B cell (primary cell): ENCODE results near the gene LRFN5. TPM values are rescaled to one million over a fixed set of nuclear protein-coding genes. Genes with fewer than 3 reads are reported as not detected.

ENCODE experiments used
- ATAC-seq: fragments of 200-7000 bp; cut with Tn5 transposase; one replicate; pipeline ENCODE4 v1.10.0; 2021; ENCODE audit warnings: low read depth, mild to moderate bottlenecking, moderate number of reproducible peaks, moderate library complexity
- CTCF ChIA-PET: fragments of 350-600 bp; sonication (Branson Sonifier 250); formaldehyde crosslinking; loops from one replicate; lab custom pipeline; 2021; ENCODE audit warnings: antibody characterized with exemption, inconsistent platforms; lab: Charles Lee
- POLR2A ChIA-PET: fragments of 350-600 bp; sonication (Branson Sonifier 250); formaldehyde crosslinking; loops from one replicate; lab custom pipeline; 2021; ENCODE audit warnings: antibody characterized with exemption; lab: Charles Lee
- DNase-seq: peaks from one replicate; pipeline ENCODE4 v3.0.0; 2013
- H2AFZ ChIP-seq: 2 replicates; pipeline ENCODE4 v1.6.1; 2012; ENCODE audit warnings: mild to moderate bottlenecking, low read depth, low read length; ENCODE audit not compliant: insufficient read depth, poor library complexity, severe bottlenecking
- H3K27ac ChIP-seq, 2 donors: 1 replicate in 1 of 2; 2 replicates in 1 of 2; pipeline ENCODE4 v1.5.1; 2012 to 2013; ENCODE audit warnings: low read length in 2 of 2, mild to moderate bottlenecking in 2 of 2, moderate library complexity in 1 of 2
- H3K27me3 ChIP-seq, 4 experiments: fragments of 200-600 bp in 1 of 4; sonication (generic) in 1 of 4; replicated peaks in 1 of 4; 1 replicate in 2 of 4; 2 replicates in 2 of 4; pipeline versions ENCODE4 v1.6.1 to v1.7.0; 2013 to 2016; ENCODE audit warnings: low read length in 3 of 4, mild to moderate bottlenecking in 2 of 4, mixed read lengths in 1 of 4, moderate library complexity in 1 of 4; ENCODE audit not compliant: insufficient read depth in 4 of 4, control insufficient read depth in 3 of 4; ENCODE audit errors: control extremely low read depth in 1 of 4
- H3K36me3 ChIP-seq, 2 experiments: replicated peaks in 1 of 2; 1 replicate in 1 of 2; 2 replicates in 1 of 2; pipeline versions ENCODE4 v1.6.1 to v1.7.1; 2013; ENCODE audit warnings: low read length in 1 of 2; ENCODE audit not compliant: insufficient read depth in 2 of 2, control insufficient read depth in 1 of 2; ENCODE audit errors: control extremely low read depth in 1 of 2, extremely low read depth in 1 of 2
- H3K4me1 ChIP-seq, 2 donors: fragments of 200-600 bp in 1 of 2; sonication (generic) in 1 of 2; 1 replicate in 1 of 2; 2 replicates in 1 of 2; pipeline versions ENCODE4 v1.5.1 to v1.6.1; 2013 to 2017; ENCODE audit warnings: low read length in 2 of 2; ENCODE audit not compliant: control insufficient read depth in 2 of 2, insufficient read depth in 2 of 2
- H3K4me2 ChIP-seq: replicated peaks from 2 replicates; pipeline ENCODE3; 2012; ENCODE audit warnings: mild to moderate bottlenecking, low read depth, low read length; ENCODE audit not compliant: poor library complexity, severe bottlenecking
- H3K4me3 ChIP-seq, 5 experiments: fragments of 200-600 bp in 1 of 5; sonication (generic) in 1 of 5; 1 replicate in 3 of 5; 2 replicates in 2 of 5; pipeline versions ENCODE4 v1.5.1 to v1.7.0; 2011 to 2016; ENCODE audit warnings: low read length in 4 of 5, mild to moderate bottlenecking in 4 of 5, low read depth in 2 of 5, control low read depth in 1 of 5, moderate library complexity in 1 of 5; ENCODE audit not compliant: insufficient read depth in 1 of 5; ENCODE audit errors: control extremely low read depth in 1 of 5, extremely low read depth in 1 of 5
- H3K79me2 ChIP-seq: fragments of 200-600 bp; sonication (generic); one replicate; pipeline ENCODE4 v1.6.0; 2016; ENCODE audit warnings: low read length; ENCODE audit not compliant: control insufficient read depth, insufficient read depth
- H3K9ac ChIP-seq: fragments of 200-600 bp; sonication (generic); 2 replicates; pipeline ENCODE4 v1.6.1; 2017; ENCODE audit warnings: mild to moderate bottlenecking, low read length, moderate library complexity
- H3K9me3 ChIP-seq, 3 donors: one replicate each; pipeline versions ENCODE4 v1.6.1 to v1.7.1; 2013; ENCODE audit warnings: low read length in 2 of 3; ENCODE audit not compliant: control insufficient read depth in 2 of 3, insufficient read depth in 1 of 3; ENCODE audit errors: control extremely low read depth in 1 of 3
- H4K20me1 ChIP-seq: 2 replicates; pipeline ENCODE4 v1.6.0; 2012; ENCODE audit warnings: mild to moderate bottlenecking, low read length; ENCODE audit not compliant: insufficient read depth, control insufficient read depth, poor library complexity, severe bottlenecking
- H3K27ac Mint-ChIP-seq: one replicate; pipeline ENCODE4 v1.8.0; 2021; ENCODE audit warnings: mixed read lengths
- H3K27me3 Mint-ChIP-seq: one replicate; pipeline ENCODE4 v1.8.0; 2021; ENCODE audit warnings: mixed read lengths
- H3K4me1 Mint-ChIP-seq: one replicate; pipeline ENCODE4 v1.8.0; 2021; ENCODE audit warnings: mixed read lengths
- H3K4me3 Mint-ChIP-seq: one replicate; pipeline ENCODE4 v1.8.0; 2021; ENCODE audit warnings: mixed read lengths
- H3K9me3 Mint-ChIP-seq: one replicate; pipeline ENCODE4 v1.8.0; 2022; ENCODE audit warnings: mixed read lengths; ENCODE audit not compliant: insufficient read depth
- CTCF ChIP-seq: fragments of 200-600 bp; IDR thresholded peaks from one replicate; pipeline ENCODE4 v1.8.0; 2022; ENCODE audit warnings: antibody characterized with exemption, mild to moderate bottlenecking
- EZH2 ChIP-seq: IDR thresholded peaks from 2 replicates; pipeline ENCODE4 v1.6.1; 2012; ENCODE audit warnings: borderline replicate concordance, low read depth, mild to moderate bottlenecking, moderate library complexity, low read length; ENCODE audit not compliant: insufficient read depth, poor library complexity, severe bottlenecking
- WGBS: methylation state at CpG from one replicate; pipeline ENCODE4 v1.1.5; 2013; ENCODE audit warnings: missing lambda C conversion rate; ENCODE audit not compliant: insufficient coverage; 5-methylcytosine and 5-hydroxymethylcytosine counted together
- intact Hi-C: fragments of 100-400 bp; cut with micrococcal nuclease; formaldehyde crosslinking; loops from one replicate; pipeline ENCODE4 v1.10.0; 2022
- polyA plus RNA-seq: library from polyadenylated mRNA; depleted of rRNA; stranded (reverse); fragments of >200 nt; gene quantifications from 2 replicates; pipeline ENCODE4 v1.2.3, GENCODE V29; 2012
- total RNA-seq, 2 donors: library from RNA; stranded (reverse); fragments of 120-200 nt in 1 of 2; gene quantifications; 1 replicate in 1 of 2; 2 replicates in 1 of 2; pipeline versions ENCODE4 v1.2.3 to v1.2.4, GENCODE V29; 2013 to 2022

Gene LRFN5
- total and polyA plus RNA-seq, 2 donors (not counting 1 experiment from before 2014, with no cell fraction given), result 0.30 TPM; not detected in 1

GRCh38 chr14:41609704-41610183 lies 3.1 kb downstream of the LRFN5 start:
- peak; percentile 61 for ATAC-seq
- H3K4me1 Mint-ChIP-seq, result peaks cover 38% of the 10 kb centered on the region
- peaks cover 30 to 33% of the 10 kb centered on the region in 2 donors for H3K4me1 ChIP-seq
- H2AFZ ChIP-seq, result peak overlapping the region; percentile 6
- no peaks in the 10 kb centered on the region for H3K36me3 ChIP-seq
- H3K27me3 Mint-ChIP-seq, result peaks cover 69% of the 10 kb centered on the region
- ChIA-PET CTCF (interaction anchor here (1.5 kb wide), 1 partner anchor 9 kb away, joined by 7 read pairs; no protein-coding TSS in a partner anchor), POLR2A (no interaction called here)
- H3K4me2 ChIP-seq, result no peak overlapping the region
- no peaks in the 10 kb centered on the region for H3K9me3 Mint-ChIP-seq
- no peak overlapping the region for H3K27ac Mint-ChIP-seq
- TF ChIP-seq EZH2, result no peak
- TF ChIP-seq CTCF, result no peak
- no peak overlapping the region for H3K27ac ChIP-seq
- no peaks in the 10 kb centered on the region for H3K79me2 ChIP-seq
- H3K9me3 ChIP-seq, result peaks cover 0 to 20% (median 0%) of the 10 kb centered on the region in 3 donors
- H3K4me3 ChIP-seq, result no peak overlapping the region
- 5% methylated on average over 18 of the region's 24 CpGs for WGBS
- peak overlapping the region; percentile 42 for H3K4me3 Mint-ChIP-seq
- H4K20me1 ChIP-seq, result no peaks in the 10 kb centered on the region
- intact Hi-C loops, result no loop called here
- DNase-seq, result peak; percentile 16
- no peak overlapping the region for H3K9ac ChIP-seq
- peaks cover 0 to 49% (median 37%) of the 10 kb centered on the region in 4 experiments for H3K27me3 ChIP-seq

DNA sequence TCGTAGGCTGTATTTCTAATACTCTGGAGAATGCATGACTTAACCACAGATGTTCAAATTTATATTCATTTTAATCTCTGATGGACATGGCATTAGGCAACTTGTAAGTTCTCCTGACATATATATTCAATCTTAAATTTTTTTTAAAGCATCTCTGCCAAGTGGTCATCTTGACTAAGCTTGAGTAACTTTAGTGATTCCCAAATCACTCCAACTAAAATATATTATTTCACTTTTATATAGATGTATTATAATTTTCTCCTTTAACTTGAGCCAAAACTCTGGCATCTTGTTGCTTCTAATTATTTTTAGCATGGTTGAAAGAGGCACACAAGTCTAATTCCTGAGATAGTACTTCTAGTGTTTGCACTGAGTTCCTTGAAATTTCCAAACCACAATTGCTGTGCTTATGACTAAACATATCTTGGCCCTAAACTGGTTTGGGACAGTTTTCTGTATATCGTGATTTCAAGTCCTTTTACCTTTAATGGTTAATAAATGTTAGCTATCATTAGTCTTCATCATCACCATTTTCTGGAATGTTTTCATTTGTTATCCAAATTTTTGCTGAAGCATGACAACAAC lies 8.4 kb downstream of the LRFN5 start:
- peaks cover 20% of the 10 kb centered on the region for H3K27me3 Mint-ChIP-seq
- Histone ChIP-seq H3K27me3 (peaks cover 0 to 6% (median 3%) of the 10 kb centered on the region in 4 experiments), H3K9me3 (peaks cover 0 to 2% (median 0%) of the 10 kb centered on the region in 3 donors), H3K4me3 (no peak overlapping the region), H3K36me3 (no peaks in the 10 kb centered on the region), H3K9ac (no peak overlapping the region), H4K20me1 (no peaks in the 10 kb centered on the region), H3K4me1 (no peaks in the 10 kb centered on the region), H3K4me2 (no peak overlapping the region), H3K27ac (no peak overlapping the region), H2AFZ (no peak overlapping the region), H3K79me2 (no peaks in the 10 kb centered on the region)
- ChIA-PET POLR2A (no interaction called here), CTCF (no interaction called here)
- H3K9me3 Mint-ChIP-seq, result no peaks in the 10 kb centered on the region
- DNase-seq, result no peak
- no CpG with 5 or more reads among the region's 2 CpGs for WGBS
- no peak overlapping the region for H3K27ac Mint-ChIP-seq
- ATAC-seq, result no peak
- H3K4me3 Mint-ChIP-seq, result no peak overlapping the region
- peaks cover 2% of the 10 kb centered on the region for H3K4me1 Mint-ChIP-seq
- TF ChIP-seq CTCF, result no peak
- TF ChIP-seq EZH2, result no peak
- intact Hi-C loops, result no loop called here
